Stimulated activated CD4-positive, alpha-beta T cell treated with anti-CD3 and anti-CD28 coated beads, Interleukin-1b, Interleukin-23, amount 100 ng/mL, for 48 hours (primary cell): Measurements from ENCODE around the gene CCDC171.
A peak's percentile ranks its signal among the peaks of the same experiment; 100 is the strongest.
"Not testable (repeated sequence)": the region's sequence is repeated elsewhere in the genome, so short reads cannot be mapped to it uniquely, and the experiment has no call there.

Experiments
- DNase-seq: peaks from one replicate; pipeline ENCODE4 v3.0.0-alpha.2; 2020

The CCDC171 gene

GRCh38 chr9:15570769-15571168, 17.9 kb downstream of the CCDC171 start:
- no peak for DNase-seq

- DNase-seq: no peak
These were observed 19.4 kb downstream of the CCDC171 start for GRCh38 chr9:15572200-15572770.

- no peak for DNase-seq
These were observed 23.7 kb downstream of the CCDC171 start for GRCh38 chr9:15576350-15577050.

GRCh38 chr9:15578714-15579113, 25.9 kb downstream of the CCDC171 start:
- DNase-seq: no peak

GRCh38 chr9:15584379-15584778, 31.5 kb downstream of the CCDC171 start:
- DNase-seq: no peak

- DNase-seq: no peak
These were observed 39.5 kb downstream of the CCDC171 start for GRCh38 chr9:15592317-15592716.

GRCh38 chr9:15592940-15593339, 40.1 kb downstream of the CCDC171 start:
- not testable (repeated sequence) for DNase-seq

- DNase-seq: not testable (repeated sequence)
These were observed 48.0 kb downstream of the CCDC171 start for GRCh38 chr9:15600666-15601330.

- no peak for DNase-seq
These were observed 54.0 kb downstream of the CCDC171 start for GRCh38 chr9:15606643-15607472.

GRCh38 chr9:15612962-15613361, 60.1 kb downstream of the CCDC171 start:
- no peak for DNase-seq

GRCh38 chr9:15617782-15618181, 64.9 kb downstream of the CCDC171 start:
- DNase-seq: no peak

- no peak for DNase-seq
These were observed 65.9 kb downstream of the CCDC171 start for GRCh38 chr9:15618540-15619331.

GRCh38 chr9:15622318-15622971, 69.6 kb downstream of the CCDC171 start:
- DNase-seq: no peak

- DNase-seq: no peak
These were observed 82.9 kb downstream of the CCDC171 start for GRCh38 chr9:15635752-15636151.

- DNase-seq: no peak
These were observed 87.3 kb downstream of the CCDC171 start for GRCh38 chr9:15640121-15640520.

GRCh38 chr9:15641291-15641690, 88.4 kb downstream of the CCDC171 start:
- DNase-seq: no peak

GRCh38 chr9:15642369-15642962, 89.6 kb downstream of the CCDC171 start:
- DNase-seq: no peak

- no peak for DNase-seq
These were observed 117.4 kb downstream of the CCDC171 start for GRCh38 chr9:15670246-15670645.

- DNase-seq: no peak
These were observed 118.1 kb downstream of the CCDC171 start for GRCh38 chr9:15670894-15671293.

GRCh38 chr9:15693701-15694100, 140.9 kb downstream of the CCDC171 start:
- DNase-seq: no peak

- DNase-seq: no peak
These were observed 144.1 kb downstream of the CCDC171 start for GRCh38 chr9:15696979-15697378.

- DNase-seq: peak; percentile 10
These were observed 144.6 kb downstream of the CCDC171 start for GRCh38 chr9:15697446-15697851.
